Activated CD8-positive, alpha-beta T cell treated with anti-CD3 and anti-CD28 coated beads for 36 hours (primary cell): Measurements from ENCODE around the gene DMRT1. TPM values are rescaled to one million over a fixed set of nuclear protein-coding genes. Genes with fewer than 3 reads are reported as not detected.
A peak's percentile ranks its signal among the peaks of the same experiment; 100 is the strongest.

Experiments used
- ATAC-seq: fragments of 200-7000 bp; cut with Tn5 transposase; one replicate; pipeline ENCODE4 v1.10.0; 2021; ENCODE audit warnings: mild to moderate bottlenecking, moderate library complexity
- CTCF ChIA-PET: fragments of 350-600 bp; sonication (Branson Sonifier 250); formaldehyde crosslinking; loops from one replicate; lab custom pipeline; 2021; ENCODE audit warnings: antibody characterized with exemption; lab: Charles Lee
- POLR2A ChIA-PET: fragments of 350-600 bp; sonication (Branson Sonifier 250); formaldehyde crosslinking; loops from one replicate; lab custom pipeline; 2021; ENCODE audit warnings: antibody characterized with exemption; lab: Charles Lee
- DNase-seq: peaks from one replicate; pipeline ENCODE4 v3.0.0-alpha.2; 2020
- H3K27ac Mint-ChIP-seq: one replicate; pipeline ENCODE4 v1.8.0; 2021; ENCODE audit warnings: mild to moderate bottlenecking, mixed read lengths
- H3K27me3 Mint-ChIP-seq: one replicate; pipeline ENCODE4 v1.8.0; 2021; ENCODE audit warnings: mixed read lengths
- H3K36me3 Mint-ChIP-seq: one replicate; pipeline ENCODE4 v1.8.0; 2021; ENCODE audit warnings: low read depth, mixed read lengths
- H3K4me1 Mint-ChIP-seq: one replicate; pipeline ENCODE4 v1.8.0; 2021; ENCODE audit warnings: low read depth, mixed read lengths
- H3K4me3 Mint-ChIP-seq: one replicate; pipeline ENCODE4 v1.8.0; 2021; ENCODE audit warnings: mild to moderate bottlenecking, moderate library complexity, mixed read lengths
- H3K9me3 Mint-ChIP-seq: one replicate; pipeline ENCODE4 v1.8.0; 2021; ENCODE audit warnings: mixed read lengths
- CTCF ChIP-seq: fragments of 200-600 bp; IDR thresholded peaks from one replicate; pipeline ENCODE4 v1.8.0; 2022; ENCODE audit warnings: antibody characterized with exemption, mild to moderate bottlenecking
- intact Hi-C: fragments of 100-400 bp; cut with micrococcal nuclease; formaldehyde crosslinking; loops from one replicate; pipeline ENCODE4 v1.10.0; 2022
- total RNA-seq, 2 experiments: library from RNA; stranded (reverse); gene quantifications; one replicate each; pipeline ENCODE4 v1.2.3, GENCODE V29; 2021

Gene DMRT1
- total RNA-seq, 2 experiments from 2014 or later, result not detected

- Mint-ChIP-seq H3K27me3 (peaks cover 64% of the 10 kb centered on the region), H3K36me3 (no peaks in the 10 kb centered on the region), H3K4me3 (no peak overlapping the region), H3K4me1 (no peaks in the 10 kb centered on the region), H3K27ac (no peak overlapping the region), H3K9me3 (no peaks in the 10 kb centered on the region)
- ATAC-seq (no peak), DNase-seq (no peak)
- intact Hi-C loops, result no loop called here
- TF ChIP-seq CTCF, result no peak
- CTCF ChIA-PET, result interaction anchor here (1.1 to 1.5 kb wide), 2 partner anchors 16 to 68 kb away, joined by 3 to 5 read pairs; no protein-coding TSS in a partner anchor
- POLR2A ChIA-PET, result no interaction called here
These were observed 140.0 kb downstream of the DMRT1 start for GRCh38 chr9:981491-981898.

DNA sequence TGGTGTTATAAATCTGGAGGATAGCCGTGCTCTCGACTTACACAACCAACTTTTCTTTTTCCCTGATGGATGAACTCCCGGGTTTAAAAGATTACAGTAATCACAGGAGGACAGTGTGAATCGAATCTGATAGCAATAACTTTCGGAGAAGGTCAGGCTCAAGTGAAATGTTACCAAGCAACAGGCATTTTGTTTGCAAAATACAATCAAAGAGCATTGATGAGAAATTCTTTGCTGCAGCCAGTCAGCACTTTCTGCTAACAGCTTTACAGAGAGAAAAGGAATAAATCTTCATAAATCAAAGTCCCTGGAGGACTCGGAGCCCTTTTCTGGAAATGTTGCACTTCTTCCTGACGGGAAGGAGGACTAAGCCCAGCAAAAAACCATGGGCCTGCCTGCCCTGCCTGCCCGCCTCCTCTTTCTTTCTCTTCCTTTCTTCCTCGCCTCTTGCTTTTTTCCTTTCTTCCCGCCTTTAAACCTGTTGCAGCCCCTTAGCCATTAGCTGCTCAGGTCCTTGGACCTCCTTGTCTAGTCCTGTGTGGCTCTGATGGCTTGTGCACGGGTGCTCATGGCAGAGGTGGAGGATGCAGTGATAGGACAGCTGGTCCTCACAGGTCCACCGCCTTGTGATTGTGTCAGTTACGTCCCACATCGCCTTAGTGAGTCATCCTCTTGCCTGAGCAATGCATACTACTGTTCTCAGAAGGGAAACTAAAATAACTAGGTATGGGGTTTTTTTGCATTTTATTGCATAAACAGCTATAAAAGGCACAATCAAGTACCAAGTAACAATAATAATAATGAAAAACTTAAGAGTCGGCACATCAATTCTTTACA, 141.1 kb downstream of the DMRT1 start:
- peak; percentile 64 for ATAC-seq
- H3K27ac Mint-ChIP-seq, result no peak overlapping the region
- H3K4me3 Mint-ChIP-seq, result no peak overlapping the region
- ChIA-PET POLR2A (no interaction called here), CTCF (interaction anchor here (1.1 to 1.5 kb wide), 2 partner anchors 15 to 67 kb away, joined by 3 to 5 read pairs; no protein-coding TSS in a partner anchor)
- no peaks in the 10 kb centered on the region for H3K4me1 Mint-ChIP-seq
- no peak for DNase-seq
- no peaks in the 10 kb centered on the region for H3K36me3 Mint-ChIP-seq
- intact Hi-C loops, result no loop called here
- TF ChIP-seq CTCF, result no peak
- no peaks in the 10 kb centered on the region for H3K9me3 Mint-ChIP-seq
- peaks cover 69% of the 10 kb centered on the region for H3K27me3 Mint-ChIP-seq

GRCh38 chr9:994005-994404, 152.5 kb downstream of the DMRT1 start:
- H3K27ac Mint-ChIP-seq, result no peak overlapping the region
- no peak for DNase-seq
- ChIA-PET POLR2A (no interaction called here), CTCF (interaction anchor here (1.0 to 1.3 kb wide), 2 partner anchors 15 to 16 kb away, joined by 3 to 4 read pairs; no protein-coding TSS in a partner anchor)
- intact Hi-C loops, result no loop called here
- H3K36me3 Mint-ChIP-seq, result no peaks in the 10 kb centered on the region
- H3K4me1 Mint-ChIP-seq, result peaks cover 3% of the 10 kb centered on the region
- TF ChIP-seq CTCF, result no peak
- no peaks in the 10 kb centered on the region for H3K9me3 Mint-ChIP-seq
- H3K27me3 Mint-ChIP-seq, result peaks cover 19% of the 10 kb centered on the region
- peak; percentile 30 for ATAC-seq
- H3K4me3 Mint-ChIP-seq, result no peak overlapping the region

DNA sequence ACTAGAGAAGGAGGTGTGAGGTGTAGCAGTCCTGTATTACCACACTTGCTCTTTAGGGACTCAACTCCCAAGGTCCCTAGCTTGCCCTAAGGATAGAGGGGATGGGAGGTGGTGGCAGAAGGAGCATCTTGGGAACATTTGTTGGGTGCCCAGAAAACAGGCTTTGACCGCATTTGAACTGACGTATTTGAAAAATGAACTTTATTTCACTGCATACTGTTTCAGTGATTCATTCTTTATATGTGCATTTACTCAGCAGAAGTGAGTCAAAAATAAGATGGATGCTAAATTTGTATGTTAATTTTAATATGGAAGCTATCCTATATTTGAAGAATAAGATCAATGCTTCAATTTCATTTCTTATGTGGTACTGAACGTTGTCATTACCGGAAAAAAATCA, 153.7 kb downstream of the DMRT1 start:
- H3K4me1 Mint-ChIP-seq, result peaks cover 3% of the 10 kb centered on the region
- no peaks in the 10 kb centered on the region for H3K36me3 Mint-ChIP-seq
- ChIA-PET POLR2A (no interaction called here), CTCF (interaction anchor here (1.3 to 2.1 kb wide), 2 partner anchors 14 to 100 kb away, joined by 4 to 5 read pairs; no protein-coding TSS in a partner anchor)
- H3K27me3 Mint-ChIP-seq, result peaks cover 14% of the 10 kb centered on the region
- H3K9me3 Mint-ChIP-seq, result no peaks in the 10 kb centered on the region
- DNase-seq, result no peak
- intact Hi-C loops, result no loop called here
- no peak for TF ChIP-seq CTCF
- H3K4me3 Mint-ChIP-seq, result no peak overlapping the region
- no peak overlapping the region for H3K27ac Mint-ChIP-seq
- ATAC-seq, result no peak

DNA sequence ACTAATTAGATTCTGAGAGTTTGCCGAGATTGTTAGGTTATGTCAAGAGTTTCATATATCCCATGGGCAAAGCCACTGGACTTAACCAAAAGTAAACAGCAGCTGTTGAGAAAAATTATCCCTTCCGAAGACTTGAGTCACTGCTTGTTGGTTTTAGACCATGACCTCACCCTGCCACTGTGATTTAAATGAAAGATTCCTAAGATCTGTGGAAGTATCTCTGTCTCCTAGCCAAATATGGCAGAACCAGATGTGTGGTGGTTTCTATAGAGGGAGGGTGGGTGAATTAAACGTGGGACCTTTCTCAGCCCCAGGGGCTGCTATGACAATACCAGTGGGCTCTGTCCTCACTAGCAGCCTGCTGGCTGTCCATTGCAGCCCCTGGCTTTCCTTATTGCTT, 154.3 kb downstream of the DMRT1 start:
- DNase-seq (no peak), ATAC-seq (no peak)
- no peaks in the 10 kb centered on the region for H3K36me3 Mint-ChIP-seq
- intact Hi-C loops, result no loop called here
- H3K27ac Mint-ChIP-seq, result no peak overlapping the region
- no peaks in the 10 kb centered on the region for H3K9me3 Mint-ChIP-seq
- no peak overlapping the region for H3K4me3 Mint-ChIP-seq
- POLR2A ChIA-PET, result no interaction called here
- TF ChIP-seq CTCF, result no peak
- peaks cover 3% of the 10 kb centered on the region for H3K4me1 Mint-ChIP-seq
- CTCF ChIA-PET, result interaction anchor here (1.4 to 2.1 kb wide), 2 partner anchors 8 to 101 kb away, joined by 3 to 5 read pairs; no protein-coding TSS in a partner anchor
- H3K27me3 Mint-ChIP-seq, result peaks cover 12% of the 10 kb centered on the region
